Hippocampal formation (tissue), 2 donors: Measurements from ENCODE around the gene PPP6R1.

Experiments
- DNase-seq, 2 donors: peaks; one replicate each; lab custom pipeline; 2025; lab: John Stamatoyannopoulos, UW

Gene PPP6R1

DNA sequence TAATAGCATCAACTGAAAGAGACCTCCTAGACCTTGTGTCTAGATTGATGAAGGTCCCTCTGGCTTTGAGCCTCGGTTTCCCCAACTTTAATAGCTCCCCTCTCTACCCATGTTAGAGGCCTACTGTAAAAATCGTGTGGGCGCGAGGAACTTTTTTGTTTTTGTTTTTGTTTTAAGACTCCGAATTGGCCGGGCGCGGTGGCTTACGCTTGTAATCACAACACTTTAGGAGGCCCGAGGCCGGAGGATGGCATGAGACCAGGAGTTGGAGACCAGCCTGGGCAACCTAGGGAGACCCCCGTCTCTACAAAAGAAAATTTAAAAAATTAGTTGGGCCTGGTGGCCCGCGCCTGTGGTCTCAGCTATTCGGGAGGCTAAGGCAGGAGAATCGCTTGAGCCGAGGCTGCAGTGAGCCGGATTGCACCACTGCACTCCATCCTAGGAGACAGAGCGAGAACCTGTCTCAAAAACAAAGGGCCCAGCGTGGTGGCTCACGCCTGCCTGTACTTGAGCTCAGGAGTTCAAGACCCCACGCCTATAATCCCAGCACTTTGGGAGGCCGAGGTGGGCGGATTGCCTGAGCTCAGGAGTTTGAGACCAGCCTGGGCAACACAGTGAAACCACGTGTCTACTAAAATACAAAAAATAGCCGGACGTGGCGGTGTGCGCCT, 858 bp upstream of the PPP6R1 start:
- no peak for DNase-seq

DNA sequence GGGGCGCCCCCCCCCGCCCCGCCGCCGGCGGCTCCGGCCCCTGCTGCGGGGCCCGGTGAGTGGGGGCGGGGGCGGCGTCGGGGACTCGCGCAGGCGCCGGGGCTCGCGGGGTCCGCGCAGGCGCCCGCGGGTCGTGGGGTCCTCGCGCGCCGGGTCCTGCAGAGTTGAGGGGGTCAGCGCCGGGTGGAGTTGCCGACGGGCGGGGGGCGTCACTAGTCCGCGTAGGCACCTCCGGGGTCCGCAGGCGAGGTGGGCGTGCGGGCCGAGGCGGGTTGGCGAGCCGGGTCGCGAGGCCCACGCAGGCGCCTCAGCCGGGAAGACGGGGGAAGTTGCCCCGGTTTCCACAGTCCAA, 365 bp downstream of the PPP6R1 start:
- DNase-seq: no peak

DNA sequence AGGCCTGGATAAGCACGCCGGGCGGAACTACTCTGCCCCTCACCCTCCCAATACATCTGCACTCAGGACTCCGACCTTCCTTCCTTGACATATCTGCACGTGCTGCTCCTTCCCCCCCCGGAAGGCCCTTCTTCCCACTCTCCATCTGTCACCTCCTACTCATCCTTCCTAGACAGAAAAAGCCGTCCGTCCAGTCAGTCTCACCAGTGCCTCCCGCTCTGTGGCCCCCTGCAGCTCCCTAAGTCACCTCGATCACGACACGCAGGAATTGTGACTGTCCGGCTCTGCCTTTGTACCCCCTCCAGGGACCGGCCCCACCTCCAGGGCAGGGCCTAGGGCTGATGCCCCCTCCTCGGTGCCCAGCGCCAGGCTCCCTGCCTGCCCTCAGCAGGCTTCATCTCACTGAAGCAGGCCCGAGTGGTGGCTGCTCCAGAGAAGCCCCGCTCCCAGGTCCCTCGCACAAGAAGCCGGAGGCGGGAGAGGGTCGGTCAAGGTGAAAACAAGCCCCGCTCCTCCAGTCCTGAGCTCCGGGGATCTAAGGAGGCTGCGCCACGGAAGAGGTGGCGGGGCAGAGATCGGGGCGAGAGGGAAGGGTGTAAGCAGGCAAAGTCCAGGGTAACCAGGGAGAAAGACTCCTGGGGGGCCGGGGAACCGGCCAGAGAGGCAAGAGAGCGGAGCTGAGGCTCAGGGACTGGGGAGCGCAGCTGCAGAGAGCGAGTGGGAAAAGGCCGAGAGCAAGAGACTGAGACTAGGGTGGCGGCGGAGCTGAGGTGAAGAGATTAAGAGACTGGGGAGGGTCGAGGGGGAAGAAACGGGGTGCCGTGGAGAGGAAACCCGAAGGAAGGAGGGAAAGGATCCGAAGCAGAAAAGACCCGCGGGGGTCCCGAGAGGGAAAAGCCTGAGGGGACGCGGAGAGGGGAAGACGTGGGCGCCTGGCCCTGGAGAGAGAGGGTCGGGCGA, 1.1 kb downstream of the PPP6R1 start:
- DNase-seq: no peak

DNA sequence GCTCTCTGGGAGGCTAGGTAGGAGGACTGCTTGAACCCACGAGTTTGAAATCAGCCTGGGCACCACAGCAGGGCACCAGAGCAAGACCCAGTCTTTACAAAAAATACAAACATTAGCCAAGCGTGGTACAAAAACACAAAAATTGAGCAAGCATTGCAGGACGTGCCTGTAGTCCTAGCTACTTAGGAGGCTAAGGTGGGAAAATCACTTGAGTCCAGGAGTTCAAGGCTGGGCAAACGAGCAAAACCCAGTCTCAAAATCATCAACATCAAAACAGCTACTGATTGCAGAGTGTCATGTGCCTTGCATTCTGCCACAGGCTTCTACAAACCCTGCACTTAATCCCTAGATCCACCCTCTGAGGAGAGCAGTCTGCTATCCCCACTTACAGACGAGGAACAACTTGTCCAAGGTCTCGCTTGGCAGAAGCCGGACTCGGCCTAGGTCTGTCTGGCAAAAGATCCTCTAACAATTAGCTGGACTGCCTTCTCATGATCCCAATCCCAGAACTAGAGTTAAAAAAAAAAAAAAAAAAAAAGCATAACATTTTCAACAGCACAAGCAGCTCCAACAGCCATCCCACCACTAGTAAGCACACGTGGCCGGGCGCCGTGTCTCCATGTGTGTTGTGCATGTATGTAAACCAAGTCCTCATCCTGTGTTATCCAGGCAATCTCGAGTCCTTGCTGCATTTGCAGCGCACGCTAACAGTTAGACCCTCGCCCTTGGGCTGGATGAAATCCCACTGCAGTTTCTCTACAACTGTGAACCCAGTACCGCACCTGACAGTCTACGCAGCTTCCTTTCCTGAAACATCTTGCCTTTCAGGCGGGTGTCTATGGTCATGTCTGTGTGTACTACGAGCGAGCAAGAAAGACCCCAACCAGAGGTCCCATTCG, 2.0 kb downstream of the PPP6R1 start:
- no peak for DNase-seq

DNA sequence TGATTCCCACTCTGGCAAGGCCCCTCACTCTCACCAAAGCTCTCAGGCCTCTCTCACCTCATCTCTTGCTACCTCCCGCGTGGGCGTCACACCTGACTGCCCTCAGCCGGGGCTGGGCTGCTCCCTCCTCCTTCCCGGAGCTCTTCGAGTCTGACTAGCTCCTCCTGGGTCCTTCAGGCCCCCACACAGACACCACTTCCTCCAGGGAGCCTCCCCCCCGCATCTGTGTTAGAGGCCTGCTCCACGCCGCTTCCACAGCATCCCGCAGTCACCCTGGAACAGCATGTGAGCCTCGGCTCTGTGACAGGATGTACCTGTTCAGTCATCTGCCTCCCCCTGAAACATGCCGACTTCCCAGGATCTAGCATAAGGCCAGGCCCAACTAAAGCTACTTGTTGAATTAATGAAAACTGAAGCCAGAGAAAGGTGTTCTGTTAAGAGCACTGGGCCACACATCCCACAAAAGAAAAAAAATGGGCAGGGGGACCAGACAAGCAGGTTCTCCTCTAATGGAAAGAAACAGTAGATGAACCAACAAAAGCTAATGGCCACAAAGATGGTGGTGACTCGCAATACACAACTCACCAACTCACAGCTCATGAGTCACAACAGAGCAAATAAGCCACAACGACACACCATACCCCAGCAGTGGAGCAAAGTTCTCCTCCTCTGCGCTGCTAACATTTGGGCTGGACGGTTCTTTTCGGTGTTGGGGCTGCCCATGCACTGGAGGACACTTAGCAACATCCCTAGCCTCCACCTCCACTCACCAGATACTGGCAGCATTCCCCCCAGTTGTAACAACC, 3.0 kb downstream of the PPP6R1 start:
- DNase-seq: no peak

DNA sequence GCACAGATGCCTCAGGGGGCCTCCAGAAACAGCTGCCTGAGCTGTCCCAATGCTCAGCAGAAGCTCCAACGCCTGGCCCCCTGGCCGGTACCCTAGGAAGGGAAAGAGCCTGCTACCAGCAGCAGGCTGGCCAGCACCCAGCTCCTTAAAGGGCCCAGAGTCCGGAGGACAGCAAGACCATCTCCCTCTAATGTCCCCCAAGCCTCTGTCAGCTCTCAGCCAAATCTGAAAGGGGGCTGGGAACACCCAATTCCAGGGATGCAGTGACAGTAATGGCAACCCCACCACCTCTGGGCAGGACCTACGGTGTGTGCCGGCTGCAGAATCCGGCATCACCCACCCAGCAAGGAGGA, 4.2 kb downstream of the PPP6R1 start:
- no peak for DNase-seq

DNA sequence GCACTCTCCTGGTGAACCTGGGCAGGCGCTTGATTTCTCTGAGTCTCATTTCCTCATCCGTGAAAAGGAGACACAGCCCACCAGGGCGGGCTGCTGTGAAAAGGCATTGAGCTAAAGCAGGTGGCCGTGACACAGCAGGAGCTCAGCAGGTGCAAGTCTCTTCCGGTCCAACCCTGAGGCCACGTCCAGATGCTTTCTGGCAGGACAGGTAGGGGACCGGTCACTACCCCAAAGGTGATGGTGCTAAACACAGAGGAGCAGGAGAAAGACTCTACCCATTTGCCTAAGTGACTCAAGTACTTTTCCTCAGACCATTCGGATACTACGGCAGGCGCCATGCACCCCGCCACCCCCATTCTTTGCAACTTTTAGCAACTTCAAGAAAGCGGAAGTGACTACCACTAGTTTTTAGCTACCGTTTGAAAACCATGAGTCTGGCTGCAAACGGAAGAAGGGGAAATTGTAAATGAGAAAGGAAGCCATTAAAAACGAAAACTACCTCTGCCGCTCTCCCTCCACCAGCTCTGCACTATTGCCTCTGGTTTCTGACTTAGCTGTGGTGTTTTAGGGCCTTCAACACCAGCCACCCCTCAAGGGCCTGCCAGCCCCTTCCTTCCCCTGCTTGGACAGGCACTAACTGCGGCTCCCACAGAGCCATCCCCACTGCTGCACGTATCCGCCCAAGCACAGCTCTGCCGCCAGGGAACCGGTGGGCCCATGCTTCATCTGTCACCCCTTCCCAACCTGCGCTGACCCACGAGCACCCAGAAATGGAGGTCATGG, 4.8 kb downstream of the PPP6R1 start:
- no peak for DNase-seq

DNA sequence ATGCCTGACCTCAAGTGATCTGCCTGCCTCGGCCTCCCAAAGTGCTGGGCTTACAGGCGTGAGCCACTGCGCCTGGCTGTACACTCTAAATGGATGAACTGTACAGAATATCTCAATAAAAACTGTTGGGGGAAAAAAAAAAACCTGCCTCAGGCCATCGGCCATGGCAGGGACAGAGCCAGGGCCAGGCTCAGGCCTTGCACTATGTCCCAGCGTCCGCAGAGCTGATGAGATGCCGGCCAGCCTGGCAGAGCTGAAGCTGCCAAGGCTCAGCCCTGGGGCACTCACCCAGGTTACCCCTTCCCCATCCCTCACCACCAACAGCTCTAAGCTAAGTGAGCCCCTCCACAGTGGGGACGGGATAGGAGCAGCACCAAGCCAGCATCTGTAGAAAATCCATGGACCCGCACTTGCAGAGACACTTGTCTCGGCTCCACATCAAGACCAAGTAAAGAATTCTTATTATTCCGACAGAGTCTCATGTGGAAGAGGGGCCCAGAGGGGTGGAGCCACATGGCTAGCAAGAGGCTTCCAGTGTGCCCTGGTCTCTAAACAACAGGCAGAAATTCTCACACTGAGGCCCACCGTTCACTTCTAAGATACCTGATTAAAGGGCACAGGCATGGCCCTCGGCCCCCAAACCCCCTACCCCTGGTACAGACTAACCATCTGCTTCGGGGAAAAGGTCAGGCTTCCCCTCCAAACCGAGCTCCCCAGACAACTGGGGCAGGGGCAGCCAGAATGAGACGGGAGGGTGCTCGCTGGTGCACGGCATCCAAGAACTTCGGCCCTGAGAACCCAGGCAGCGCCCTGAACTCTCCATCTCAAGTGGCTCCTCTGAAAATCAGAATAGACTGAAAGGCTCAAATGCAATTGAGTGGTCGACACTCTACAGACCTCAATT, 5.8 kb downstream of the PPP6R1 start:
- no peak for DNase-seq

DNA sequence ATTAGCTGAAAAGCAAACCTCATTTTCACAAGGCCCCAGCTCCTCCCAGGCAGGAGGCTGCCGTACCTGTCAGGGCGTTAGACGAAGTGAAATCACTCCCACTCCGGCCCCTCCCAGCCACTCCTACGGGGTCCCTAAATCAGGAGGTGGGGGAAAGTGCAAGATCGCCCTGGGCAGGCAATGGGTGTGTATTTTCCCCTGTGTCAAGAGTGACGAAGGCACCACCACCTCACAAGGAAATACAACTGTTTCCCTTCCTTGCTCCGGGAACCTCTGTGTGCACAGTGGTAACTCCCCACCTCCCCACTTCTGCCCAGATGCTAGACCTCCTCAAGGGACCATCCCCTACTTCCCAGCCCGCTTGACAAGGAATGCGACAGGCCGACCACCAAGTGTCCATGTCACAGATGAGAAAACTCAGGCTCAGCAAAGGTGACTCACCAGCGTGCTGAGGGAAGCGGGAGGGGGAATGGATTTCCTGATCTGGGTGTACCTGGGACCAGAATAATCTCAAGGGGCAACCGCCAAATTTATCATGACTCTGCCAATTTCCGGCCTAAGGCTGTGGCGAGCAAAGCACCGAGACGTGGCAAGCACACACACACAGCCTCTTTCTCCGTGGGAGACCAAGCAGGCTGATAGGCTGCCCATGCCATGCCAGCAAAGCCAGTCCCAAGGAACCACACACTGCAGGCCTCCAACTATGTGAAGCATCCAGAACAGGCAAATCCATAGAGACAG, 7.3 kb downstream of the PPP6R1 start:
- DNase-seq: no peak

DNA sequence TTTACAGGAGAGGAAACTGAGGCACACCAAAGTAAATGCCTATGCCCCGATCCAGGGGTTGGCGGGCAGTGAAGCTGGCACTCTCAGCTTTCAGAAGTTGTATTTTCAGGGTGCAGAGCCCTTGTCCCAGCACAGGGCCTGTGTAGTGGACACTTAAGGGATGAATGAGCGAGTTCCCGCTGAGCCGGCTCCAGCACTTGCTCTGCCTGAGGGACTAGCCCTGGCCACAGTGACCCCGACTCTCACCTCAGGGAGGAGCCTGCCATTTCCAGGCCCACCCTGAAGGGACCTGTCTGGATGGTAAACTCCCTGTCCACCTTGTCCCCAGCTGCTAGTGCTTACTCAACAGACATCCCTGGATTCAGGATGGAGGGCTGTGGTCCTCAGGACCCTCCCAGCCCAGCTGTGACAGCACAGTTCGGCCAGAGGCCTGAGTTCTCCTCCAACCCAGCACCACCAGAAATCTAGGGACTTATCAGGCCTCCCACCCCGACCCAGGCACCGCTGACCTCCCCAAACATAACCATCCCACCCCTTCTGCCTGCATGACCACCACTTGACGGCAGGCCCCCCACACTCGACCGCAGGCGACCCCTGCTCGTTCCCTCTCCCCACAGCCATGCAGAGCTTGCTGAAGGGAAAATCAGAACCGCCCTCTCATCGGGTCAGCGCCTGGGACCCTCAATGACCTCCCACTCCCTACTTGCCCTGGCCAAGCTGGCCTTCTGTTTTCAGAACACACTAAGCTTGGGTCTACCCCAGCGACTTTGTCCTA, 8.4 kb downstream of the PPP6R1 start:
- DNase-seq: no peak

DNA sequence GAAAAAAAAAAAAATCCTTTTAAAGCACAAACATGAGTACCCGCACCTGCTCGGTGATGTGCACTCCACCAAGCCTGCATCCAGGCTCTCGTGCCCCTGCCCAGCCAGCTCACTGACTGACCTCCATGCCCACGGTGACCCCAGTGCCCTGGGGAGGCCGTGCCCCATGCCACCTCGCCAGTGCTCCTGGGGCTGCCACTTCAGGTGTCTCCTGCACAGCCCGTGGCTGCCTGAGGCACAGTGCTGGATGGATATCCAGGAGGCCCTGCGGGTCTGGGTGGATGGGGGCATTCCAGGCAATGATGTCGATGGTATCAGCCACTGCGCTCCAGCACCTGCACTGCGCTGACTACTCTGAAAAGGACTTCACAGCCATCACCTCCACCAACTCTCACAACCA, 9.0 kb downstream of the PPP6R1 start:
- no peak for DNase-seq

DNA sequence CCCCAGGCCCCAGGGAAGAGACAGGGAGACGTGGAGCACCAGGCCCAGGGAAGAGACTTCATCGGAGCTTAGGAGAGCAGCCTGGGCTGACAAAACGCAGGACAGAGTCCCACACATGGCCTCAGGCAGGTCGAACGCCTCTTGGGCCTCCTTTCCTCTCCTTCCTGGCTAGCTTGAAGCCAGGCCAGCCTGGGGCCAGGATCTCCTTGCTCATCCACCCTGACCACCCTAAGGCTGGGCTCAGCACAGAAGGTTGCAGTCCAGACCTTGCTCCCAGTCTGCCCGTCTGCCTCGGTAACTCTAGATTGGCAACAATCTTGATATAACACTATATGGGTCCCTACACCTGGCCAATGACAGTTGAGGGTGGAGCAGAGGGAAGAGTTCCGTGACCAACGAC, 10.1 kb downstream of the PPP6R1 start:
- no peak for DNase-seq

DNA sequence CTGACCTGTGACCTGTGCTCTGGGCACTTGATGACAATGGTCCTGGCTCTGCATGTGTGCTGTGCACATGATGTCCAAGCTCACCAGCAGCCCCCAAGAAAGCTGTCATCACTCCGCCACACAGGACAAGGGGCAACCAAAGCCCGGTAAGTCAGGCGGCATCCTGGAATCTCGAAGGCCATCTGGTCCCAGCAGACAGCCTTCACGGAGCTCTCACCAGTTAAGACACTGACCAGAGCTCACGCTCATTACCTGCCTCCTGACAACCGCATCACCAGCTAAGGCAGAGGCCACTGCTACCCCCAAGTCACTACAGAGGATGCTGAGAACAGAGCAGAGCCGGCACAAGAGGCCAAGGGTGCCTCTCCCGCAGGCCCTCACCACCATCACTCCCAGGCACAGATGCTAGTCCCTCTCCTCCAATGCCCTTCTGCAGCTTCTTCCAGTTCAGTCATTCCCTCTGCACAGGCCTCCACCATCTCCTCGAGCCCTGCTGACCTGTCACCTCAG, 10.6 kb downstream of the PPP6R1 start:
- DNase-seq: no peak

DNA sequence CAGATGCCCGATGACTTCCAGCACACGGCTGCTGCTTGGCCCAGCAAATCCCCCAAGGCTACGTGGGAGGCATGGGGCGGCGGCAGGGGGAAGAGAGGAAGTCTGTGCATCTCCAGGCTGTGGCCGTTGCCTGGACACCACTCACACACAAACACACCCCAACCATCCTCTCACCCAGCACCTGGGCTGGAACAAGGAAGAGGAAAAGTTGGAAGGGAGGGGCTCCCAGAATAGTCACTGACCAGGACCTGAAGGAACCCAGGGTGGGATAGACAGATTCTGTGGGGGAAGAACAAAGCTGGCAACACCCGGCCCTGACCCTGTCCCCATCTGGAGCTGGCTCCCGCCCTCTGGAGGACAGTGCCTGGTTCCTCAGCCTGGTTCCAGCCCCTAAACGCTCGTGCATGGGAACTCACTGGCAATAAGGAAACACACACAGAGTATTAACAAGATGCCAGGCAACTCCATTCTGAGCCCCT, 11.2 kb downstream of the PPP6R1 start:
- DNase-seq: no peak

DNA sequence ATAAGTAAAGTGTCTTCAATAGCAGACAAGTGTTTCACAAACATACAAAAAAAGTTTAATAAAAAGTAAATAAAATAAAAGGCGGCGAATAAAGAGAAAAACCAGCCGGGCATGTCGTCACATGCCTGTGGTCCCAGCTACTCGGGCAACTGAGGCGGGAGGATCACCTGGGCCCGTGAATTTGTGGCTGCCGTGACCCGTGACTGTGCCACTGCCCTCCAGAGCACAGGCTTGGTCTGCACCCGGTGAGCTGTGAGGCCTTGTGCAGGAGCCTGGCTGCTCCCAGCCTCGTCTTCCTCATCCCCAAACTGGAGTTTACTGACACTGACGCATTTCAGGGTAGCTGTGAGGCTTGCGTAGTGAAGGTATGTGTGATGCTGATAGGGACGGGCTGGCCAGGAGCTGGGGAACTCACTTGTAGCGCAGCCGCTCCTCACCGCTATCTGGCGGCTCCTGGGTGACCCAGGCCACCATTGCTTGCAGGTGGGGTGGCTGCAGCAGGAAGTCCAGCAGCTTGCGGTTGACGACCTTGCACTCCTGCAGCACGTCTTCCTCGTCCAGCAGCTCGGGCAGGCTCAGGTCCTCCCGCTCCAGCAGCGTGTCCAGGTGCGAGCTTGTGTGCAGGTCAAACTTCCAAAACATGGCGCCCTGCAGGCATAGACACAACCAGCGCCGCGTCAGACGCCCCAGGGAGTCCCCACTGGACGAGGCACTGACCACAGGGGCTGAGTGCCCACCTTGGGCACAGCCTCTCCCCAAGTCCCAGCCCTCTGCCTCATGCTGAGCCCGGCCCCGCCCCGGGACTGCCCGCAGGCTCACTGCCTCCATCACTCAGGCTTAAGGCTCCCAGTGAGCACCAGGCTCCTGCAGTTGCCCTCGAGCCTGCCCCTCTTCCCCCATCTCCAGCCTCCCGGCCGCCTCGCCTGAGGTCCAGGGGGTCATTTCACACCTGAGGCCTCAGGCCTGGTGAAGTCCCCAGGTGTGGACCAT, 12.1 kb downstream of the PPP6R1 start:
- no peak for DNase-seq

DNA sequence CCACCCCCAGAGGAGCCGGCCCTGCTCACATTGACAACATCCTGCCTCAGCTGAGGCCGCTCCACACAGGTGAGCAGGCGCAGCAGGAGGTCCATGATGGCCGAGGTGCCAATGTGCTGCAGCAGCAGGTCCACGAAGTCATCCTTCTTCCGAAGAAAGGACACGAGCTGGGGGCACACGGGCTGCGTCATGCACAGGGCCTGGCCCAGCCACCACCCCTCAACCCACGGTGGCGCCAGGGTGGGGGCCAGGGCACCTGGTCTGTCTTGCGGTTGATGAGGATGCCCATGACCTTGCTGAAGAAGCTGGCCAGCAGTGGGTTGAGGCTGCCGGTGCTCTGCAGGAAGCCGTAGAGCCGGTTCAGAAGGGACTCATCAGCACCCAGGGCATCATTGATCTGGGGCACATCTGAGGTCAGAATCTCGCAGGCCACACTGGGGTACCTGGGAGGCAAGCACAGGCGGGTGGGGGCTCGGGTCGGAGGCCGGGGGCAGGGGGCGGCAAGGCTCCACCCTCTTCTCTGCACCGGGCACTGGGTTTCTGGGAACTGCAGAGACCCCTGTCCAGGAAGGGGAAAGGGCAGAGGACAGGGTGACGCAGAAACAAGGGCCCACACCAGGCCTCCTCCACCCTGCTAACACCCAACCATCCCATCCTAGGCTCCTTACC, 13.4 kb downstream of the PPP6R1 start:
- DNase-seq: no peak
